ENCODE results near the gene RIT1. TPM values are rescaled to one million over a fixed set of nuclear protein-coding genes. Genes with fewer than 3 reads are reported as not detected.

The RIT1 gene
- total and polyA plus RNA-seq, 2 of the 13 experiments (the other 11 are each of a cell fraction or from before 2014, with no cell fraction given) = 12.2 to 32.2 TPM

DNA sequence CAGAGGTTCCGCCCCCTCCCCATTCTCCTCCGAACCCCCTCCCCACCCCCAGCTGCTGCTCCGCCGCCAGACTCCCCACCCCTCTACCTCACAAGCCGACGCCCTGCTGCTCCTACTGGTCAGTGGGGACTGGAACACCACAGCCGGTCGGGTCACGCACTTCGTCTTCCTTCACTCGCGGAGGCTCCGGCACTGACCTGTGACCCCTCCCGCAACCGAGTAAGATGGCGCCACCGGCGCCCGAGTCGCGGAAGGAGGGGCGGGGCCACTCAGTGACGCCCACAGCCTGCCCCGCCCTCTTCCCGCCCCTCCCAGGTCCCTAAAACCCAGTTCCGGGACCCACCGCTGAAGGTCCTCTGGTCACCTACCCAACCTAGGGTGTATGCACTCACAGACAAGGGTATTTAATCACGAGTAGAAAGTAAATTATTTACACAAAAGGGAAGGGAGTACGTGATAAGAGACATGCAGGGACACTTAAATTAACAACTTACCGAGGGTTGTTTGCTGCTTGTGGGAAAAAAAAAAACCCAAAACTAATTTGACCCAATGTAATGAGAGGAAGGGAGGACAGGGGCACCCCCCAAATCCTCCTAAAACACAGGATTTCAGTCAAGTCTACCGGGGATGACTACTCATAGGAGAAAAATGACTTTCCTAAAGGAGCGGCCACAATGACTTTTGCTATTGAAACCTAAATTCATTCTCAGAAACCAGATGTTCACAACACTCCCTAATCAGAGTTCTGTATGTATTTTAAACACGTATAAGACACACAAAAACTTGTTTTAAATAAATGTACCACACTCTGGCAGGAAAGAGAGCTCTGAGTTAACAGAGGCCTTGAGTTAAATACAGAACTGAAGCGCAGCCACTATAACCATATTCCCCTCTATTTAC lies at the start of gene RIT1 (continued):
- TF ChIP-seq, protein P1, sequence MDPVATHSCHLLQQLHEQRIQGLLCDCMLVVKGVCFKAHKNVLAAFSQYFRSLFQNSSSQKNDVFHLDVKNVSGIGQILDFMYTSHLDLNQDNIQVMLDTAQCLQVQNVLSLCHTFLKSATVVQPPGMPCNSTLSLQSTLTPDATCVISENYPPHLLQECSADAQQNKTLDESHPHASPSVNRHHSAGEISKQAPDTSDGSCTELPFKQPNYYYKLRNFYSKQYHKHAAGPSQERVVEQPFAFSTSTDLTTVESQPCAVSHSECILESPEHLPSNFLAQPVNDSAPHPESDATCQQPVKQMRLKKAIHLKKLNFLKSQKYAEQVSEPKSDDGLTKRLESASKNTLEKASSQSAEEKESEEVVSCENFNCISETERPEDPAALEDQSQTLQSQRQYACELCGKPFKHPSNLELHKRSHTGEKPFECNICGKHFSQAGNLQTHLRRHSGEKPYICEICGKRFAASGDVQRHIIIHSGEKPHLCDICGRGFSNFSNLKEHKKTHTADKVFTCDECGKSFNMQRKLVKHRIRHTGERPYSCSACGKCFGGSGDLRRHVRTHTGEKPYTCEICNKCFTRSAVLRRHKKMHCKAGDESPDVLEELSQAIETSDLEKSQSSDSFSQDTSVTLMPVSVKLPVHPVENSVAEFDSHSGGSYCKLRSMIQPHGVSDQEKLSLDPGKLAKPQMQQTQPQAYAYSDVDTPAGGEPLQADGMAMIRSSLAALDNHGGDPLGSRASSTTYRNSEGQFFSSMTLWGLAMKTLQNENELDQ (CRISPR knock-in tag; IDR thresholded peaks at IDR 0.05; ENCODE audit: borderline replicate concordance) = no peak
- TF ChIP-seq ZNF782 (CRISPR knock-in tag; IDR thresholded peaks at IDR 0.05; ENCODE audit: borderline replicate concordance) = peak; percentile 56; the same call in 1 of the 2 replicates
- TF ChIP-seq, protein P2, sequence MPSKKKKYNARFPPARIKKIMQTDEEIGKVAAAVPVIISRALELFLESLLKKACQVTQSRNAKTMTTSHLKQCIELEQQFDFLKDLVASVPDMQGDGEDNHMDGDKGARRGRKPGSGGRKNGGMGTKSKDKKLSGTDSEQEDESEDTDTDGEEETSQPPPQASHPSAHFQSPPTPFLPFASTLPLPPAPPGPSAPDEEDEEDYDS (CRISPR knock-in tag; IDR thresholded peaks at IDR 0.05) = peak; percentile 62; the same call in 1 of the 2 replicates
- peak; percentile 13; the same call in 1 of the 2 replicates for TF ChIP-seq ZMYM3 (CRISPR knock-in tag; IDR thresholded peaks at IDR 0.05)
- no peak for TF ChIP-seq PHB2 (IDR thresholded peaks at IDR 0.05; ENCODE audit: partially characterized antibody)
- TF ChIP-seq ZFX (CRISPR knock-in tag; IDR thresholded peaks at IDR 0.05; ENCODE audit: low read depth) = peak; percentile 37; the same call in 1 of the 2 replicates
- peak; percentile 64 for TF ChIP-seq NR2F6 (IDR thresholded peaks at IDR 0.05)
- peak; percentile 88 for TF ChIP-seq NR2F6 (CRISPR knock-in tag; IDR thresholded peaks at IDR 0.05)
- peak; percentile 44 for TF ChIP-seq CREM (IDR thresholded peaks at IDR 0.05)
- TF ChIP-seq CREM (CRISPR knock-in tag; IDR thresholded peaks at IDR 0.05) = no peak
- no peak for TF ChIP-seq ZSCAN25 (CRISPR knock-in tag; IDR thresholded peaks at IDR 0.05)
- TF ChIP-seq PHF8 (CRISPR knock-in tag; IDR thresholded peaks at IDR 0.05) = peak; percentile 71
